Measurements from ENCODE around the gene SALL3. TPM values are rescaled to one million over a fixed set of nuclear protein-coding genes. Genes with fewer than 3 reads are reported as not detected.
A peak's percentile ranks its signal among the peaks of the same experiment; 100 is the strongest.

Gene SALL3
- total and polyA plus RNA-seq, 2 of the 8 experiments (the other 6 are each of a cell fraction or from before 2014, with no cell fraction given): 10.5 to 46.4 TPM

DNA sequence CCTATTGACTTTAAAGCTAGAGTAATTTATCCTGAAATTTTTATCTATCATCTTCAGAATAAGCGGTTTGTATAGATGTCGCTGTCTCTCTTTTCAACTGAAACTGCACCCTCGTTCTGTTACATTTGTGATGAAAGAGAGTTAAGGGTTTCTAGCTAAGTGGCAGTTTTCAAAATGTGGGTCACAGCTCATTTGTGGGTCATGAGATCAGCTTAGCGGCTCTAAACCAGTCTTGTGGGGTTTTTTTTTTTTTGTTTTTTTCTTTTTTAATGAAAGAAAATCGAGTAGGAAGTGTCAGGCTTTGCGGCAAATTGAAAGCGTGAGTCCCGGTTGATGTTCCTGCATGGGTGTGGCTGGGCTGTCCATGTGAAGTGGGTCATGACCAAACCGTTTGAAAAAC lies 31.2 kb downstream of the SALL3 start:
- 95% methylated on average over 9 of the region's 9 CpGs; no CpG with 5 or more reads in 1 of the 2 experiments for WGBS, 2 experiments (ENCODE audit: extremely low coverage in 1 of 2, insufficient coverage in 1 of 2, insufficient read length in 1 of 2, insufficient replicate concordance in 2 of 2, low coverage in 1 of 2, low lambda C conversion rate in 2 of 2, missing lambda C conversion rate in 1 of 2)
- ChIA-PET POLR2A (ENCODE audit: partially characterized antibody) (interaction anchor here (1.1 kb wide), 1 partner anchor 10 kb away, joined by 3 read pairs; no protein-coding TSS in a partner anchor), CTCF (ENCODE audit: partially characterized antibody) (interaction anchor here (0.9 to 1.1 kb wide), 3 partner anchors 11 to 135 kb away, joined by 3 read pairs; no protein-coding TSS in a partner anchor)
- TF ChIP-seq KDM1A (IDR thresholded peaks at IDR 0.05; ENCODE audit: borderline replicate concordance, low read length): no peak
- TF ChIP-seq ZNF274 (IDR thresholded peaks at IDR 0.05; ENCODE audit: borderline replicate concordance, extremely low read depth, low read length): no peak
- TF ChIP-seq RBBP5 (IDR thresholded peaks at IDR 0.05; ENCODE audit: borderline replicate concordance, low read depth, low read length): no peak

More for the DNA sequence above, 31.2 kb downstream of the SALL3 start:
- Histone ChIP-seq H3K23me2 (ENCODE audit: low read depth, low read length) (no peaks in the 10 kb centered on the region), H2AK5ac (ENCODE audit: low read depth, low read length) (no peak overlapping the region), H4K8ac (ENCODE audit: extremely low read depth, insufficient read depth, low read length) (no peak overlapping the region), H3K79me2 (ENCODE audit: control insufficient read depth in 1 of 2, insufficient read depth in 2 of 2, low read length in 2 of 2) (no peaks in the 10 kb centered on the region), H3K27me3 (replicated peaks in 1 of 4; ENCODE audit: control insufficient read depth in 3 of 4, extremely low read depth in 1 of 4, insufficient read depth in 3 of 4, low read length in 3 of 4) (no peaks in the 10 kb centered on the region), H3K23ac (ENCODE audit: insufficient read length) (no peak overlapping the region), H3K4me1 (replicated peaks in 1 of 4; ENCODE audit: control insufficient read depth in 3 of 4, insufficient read depth in 4 of 4, low read length in 3 of 4) (no peaks in the 10 kb centered on the region), H4K91ac (replicated peaks; ENCODE audit: insufficient read length, low read length) (no peak overlapping the region), H2BK20ac (ENCODE audit: low read length) (no peak overlapping the region), H2BK120ac (replicated peaks; ENCODE audit: low read depth, low read length) (no peak overlapping the region), H3K4me3 (ENCODE audit: extremely low read depth in 1 of 4, insufficient read depth in 2 of 4, low read depth in 3 of 4, low read length in 4 of 4) (no peak overlapping the region), H3K9ac (replicated peaks in 1 of 4; ENCODE audit: extremely low read depth in 1 of 4, low read depth in 3 of 4, low read length in 3 of 4) (no peak overlapping the region), H2BK5ac (ENCODE audit: low read depth, low read length) (no peak overlapping the region), H4K5ac (ENCODE audit: insufficient read length, low read depth, low read length) (no peak overlapping the region), H3K9me3 (ENCODE audit: insufficient read depth in 2 of 2, low read depth in 1 of 2, low read length in 1 of 2) (no peaks in the 10 kb centered on the region; a peak in 1 of 4 replicates), H3K36me3 (ENCODE audit: control insufficient read depth in 2 of 4, insufficient read depth in 4 of 4, low read length in 3 of 4) (no peaks in the 10 kb centered on the region), H3K4ac (replicated peaks; ENCODE audit: insufficient read length, low read depth, low read length) (no peak overlapping the region), H3K79me1 (ENCODE audit: low read depth, low read length) (no peaks in the 10 kb centered on the region), H3K14ac (ENCODE audit: insufficient read length) (no peak overlapping the region), H2AFZ (ENCODE audit: low read length) (no peak overlapping the region), H3K18ac (ENCODE audit: extremely low read depth, low read length) (no peak overlapping the region), H3K27ac (ENCODE audit: low read depth, low read length) (no peak overlapping the region), H4K20me1 (replicated peaks in 1 of 2; ENCODE audit: control insufficient read depth in 1 of 2, insufficient read depth in 2 of 2, low read length in 2 of 2) (no peaks in the 10 kb centered on the region), H3K56ac (replicated peaks; ENCODE audit: insufficient read length, low read depth, low read length) (no peak overlapping the region), H2BK12ac (ENCODE audit: low read depth, low read length) (no peak overlapping the region), H3K4me2 (ENCODE audit: insufficient read depth in 1 of 2, low read depth in 2 of 2, low read length in 2 of 2) (no peak overlapping the region), H2BK15ac (ENCODE audit: low read length) (no peak overlapping the region)
- DNase-seq (ENCODE audit: low read depth in 1 of 2, low spot score in 2 of 2): no peak
- FAIRE-seq: peak; percentile 28

All from H1 (cell line).